ENCODE results near the gene CDH4.

CDH4 gene

GRCh38 chr20:61361501-61361900, 109.4 kb downstream of the CDH4 start:
- no peak for DNase-seq

GRCh38 chr20:61364147-61364546, 112.1 kb downstream of the CDH4 start:
- no peak for DNase-seq

GRCh38 chr20:61366914-61367313, 114.9 kb downstream of the CDH4 start:
- no peak for DNase-seq

- DNase-seq, result no peak
These were observed 117.9 kb downstream of the CDH4 start for GRCh38 chr20:61369731-61370520.

- no peak for DNase-seq
These were observed 118.8 kb downstream of the CDH4 start for GRCh38 chr20:61370841-61371303.

- no peak for DNase-seq
These were observed 119.6 kb downstream of the CDH4 start for GRCh38 chr20:61371501-61372136.

GRCh38 chr20:61372137-61373054, 120.3 kb downstream of the CDH4 start:
- no peak for DNase-seq

- no peak for DNase-seq
These were observed 121.0 kb downstream of the CDH4 start for GRCh38 chr20:61373055-61373399.

GRCh38 chr20:61373956-61374545, 122.0 kb downstream of the CDH4 start:
- DNase-seq, result no peak

- DNase-seq, result no peak
These were observed 124.6 kb downstream of the CDH4 start for GRCh38 chr20:61376541-61377240.

GRCh38 chr20:61378694-61379355, 126.8 kb downstream of the CDH4 start:
- no peak for DNase-seq

GRCh38 chr20:61379898-61380544, 128.0 kb downstream of the CDH4 start:
- no peak for DNase-seq

- DNase-seq, result no peak
These were observed 128.5 kb downstream of the CDH4 start for GRCh38 chr20:61380545-61380915.

GRCh38 chr20:61382194-61382593, 130.1 kb downstream of the CDH4 start:
- DNase-seq, result no peak

- no peak for DNase-seq
These were observed 133.2 kb downstream of the CDH4 start for GRCh38 chr20:61385296-61385695.

- DNase-seq, result no peak
These were observed 133.7 kb downstream of the CDH4 start for GRCh38 chr20:61385731-61386130.

- no peak for DNase-seq
These were observed 135.3 kb downstream of the CDH4 start for GRCh38 chr20:61387204-61387953.

GRCh38 chr20:61387954-61388348, 135.9 kb downstream of the CDH4 start:
- no peak for DNase-seq

- DNase-seq, result no peak
These were observed 137.0 kb downstream of the CDH4 start for GRCh38 chr20:61389077-61389476.

- DNase-seq, result no peak
These were observed 139.1 kb downstream of the CDH4 start for GRCh38 chr20:61391185-61391584.

All from CD4-positive, alpha-beta T cell treated with Interleukin-15 for 1 hour (primary cell).